Activated CD4-positive, CD25-positive, alpha-beta regulatory T cell treated with anti-CD3 and anti-CD28 coated beads, Interleukin-2, amount 50 U/mL, for 72 hours (primary cell): Measurements from ENCODE around the gene LPCAT3.

ENCODE experiments used
- DNase-seq: peaks from one replicate; pipeline ENCODE4 v3.0.0; 2021

LPCAT3 gene

GRCh38 chr12:6950811-6951540 is 67.3 kb downstream of the LPCAT3 start, which contains the start of gene PTPN6:
Gene PTPN6, plus strand, starts transcription at chr12:6951356. Its CDS starts 157 bp downstream, at chr12:6951513.
- DNase-seq: peak; percentile 51

- DNase-seq: peak; percentile 43
Observed at GRCh38 chr12:6950401-6950801, 67.9 kb downstream of the LPCAT3 start.

GRCh38 chr12:6948873-6949594 is 69.2 kb downstream of the LPCAT3 start:
- DNase-seq: no peak

- no peak for DNase-seq
Observed at GRCh38 chr12:6947615-6948014, 70.7 kb downstream of the LPCAT3 start.

DNA sequence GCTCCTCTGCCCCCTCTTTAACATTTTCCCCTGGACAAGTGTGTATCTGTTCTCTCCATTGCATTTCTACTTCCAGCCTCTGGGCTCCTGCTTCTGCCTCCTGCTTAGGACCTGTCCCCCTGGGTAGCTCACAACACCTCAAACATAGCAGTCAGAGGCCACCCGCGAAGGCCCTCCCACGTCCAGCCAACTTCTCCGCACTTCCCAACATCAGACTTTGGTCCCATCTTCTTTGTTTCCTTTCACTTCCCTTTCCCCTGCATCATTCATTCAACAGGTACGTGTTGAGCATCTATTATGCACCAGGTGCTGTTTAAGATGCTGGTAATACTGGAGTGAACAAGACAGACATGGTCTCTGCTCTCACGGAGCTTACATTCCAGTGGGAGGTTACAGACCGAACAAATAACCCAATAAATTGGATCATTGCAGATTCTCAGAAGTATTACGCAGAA is 71.3 kb downstream of the LPCAT3 start:
- DNase-seq: no peak

DNA sequence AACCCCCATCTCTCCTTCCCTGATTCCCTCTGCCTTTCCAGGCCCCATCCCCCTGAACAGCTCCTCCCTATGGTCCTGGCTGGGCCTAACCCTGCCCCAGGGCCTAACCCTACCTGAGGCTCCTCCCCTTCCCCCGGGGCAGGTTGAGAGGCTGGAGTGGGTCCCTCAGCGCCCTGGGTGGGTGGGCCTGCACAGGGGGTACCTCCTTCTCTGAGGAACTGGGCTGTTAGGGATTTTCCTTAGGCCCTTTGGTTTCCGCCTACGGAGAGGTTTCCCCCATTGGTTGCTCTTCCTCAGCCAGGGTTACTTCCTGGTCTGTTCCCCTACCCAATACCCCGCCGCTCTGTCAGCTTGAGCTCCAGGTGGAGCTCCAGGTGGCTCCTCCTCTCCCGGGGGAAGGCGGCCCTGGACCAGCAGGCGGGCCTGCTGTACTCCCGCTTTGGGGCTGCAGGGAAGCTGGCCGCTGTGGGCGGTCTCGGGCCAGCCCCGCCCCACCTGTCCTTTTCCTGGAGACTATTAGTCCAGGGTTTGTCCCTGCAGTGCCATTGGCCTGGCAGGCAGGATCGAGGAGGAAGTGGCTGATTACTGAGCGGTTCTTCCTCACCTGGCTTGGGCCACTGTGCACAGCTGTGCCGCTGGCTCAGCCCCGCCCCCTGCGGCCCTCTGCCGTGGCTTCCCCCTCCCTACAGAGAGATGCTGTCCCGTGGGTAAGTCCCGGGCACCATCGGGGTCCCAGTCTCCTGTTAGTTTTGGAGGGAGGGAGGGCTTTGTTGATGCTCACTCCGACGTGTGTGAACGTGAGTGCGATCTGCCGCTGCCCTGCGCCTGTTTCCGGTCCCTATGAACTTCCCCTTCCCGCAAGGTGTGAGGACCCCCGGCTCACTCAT is 72.0 kb downstream of the LPCAT3 start:
- DNase-seq: peak; percentile 62

GRCh38 chr12:6945613-6946012 is 72.7 kb downstream of the LPCAT3 start:
- DNase-seq: no peak

DNA sequence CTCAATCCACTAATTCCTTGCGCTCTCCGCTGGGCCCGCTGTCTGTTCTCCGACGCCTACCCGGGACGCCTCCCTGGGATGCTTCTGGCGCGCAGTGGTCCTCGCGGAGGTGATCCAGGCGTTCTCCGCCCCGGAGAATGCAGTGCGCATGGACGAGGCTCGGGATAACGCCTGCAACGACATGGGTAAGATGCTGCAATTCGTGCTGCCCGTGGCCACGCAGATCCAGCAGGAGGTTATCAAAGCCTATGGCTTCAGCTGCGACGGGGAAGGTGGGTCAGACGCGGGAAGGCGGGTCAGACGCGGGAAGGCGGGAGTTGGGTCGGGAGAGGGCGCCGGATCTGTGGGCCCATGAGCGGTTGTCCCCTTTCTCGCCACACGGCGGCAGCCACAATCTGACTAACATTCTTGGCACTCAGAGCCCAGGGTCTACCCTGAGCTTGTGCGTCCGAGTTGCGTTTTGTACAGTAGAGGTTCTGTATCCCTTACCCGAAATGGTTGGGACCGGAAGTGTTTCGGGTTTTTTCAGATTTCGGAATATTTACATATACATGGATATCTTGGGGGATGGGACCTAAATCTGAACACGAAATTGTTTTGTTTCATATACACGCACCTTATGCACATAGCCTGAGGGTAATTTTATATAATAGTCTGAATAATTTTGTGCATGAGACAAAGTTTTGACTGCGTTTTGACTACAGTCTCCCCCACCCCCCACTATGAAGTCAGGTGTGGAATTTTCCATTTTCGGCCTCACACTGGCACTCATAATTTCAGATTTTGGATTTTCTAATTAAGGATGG is 73.7 kb downstream of the LPCAT3 start:
- peak; percentile 86 for DNase-seq

DNA sequence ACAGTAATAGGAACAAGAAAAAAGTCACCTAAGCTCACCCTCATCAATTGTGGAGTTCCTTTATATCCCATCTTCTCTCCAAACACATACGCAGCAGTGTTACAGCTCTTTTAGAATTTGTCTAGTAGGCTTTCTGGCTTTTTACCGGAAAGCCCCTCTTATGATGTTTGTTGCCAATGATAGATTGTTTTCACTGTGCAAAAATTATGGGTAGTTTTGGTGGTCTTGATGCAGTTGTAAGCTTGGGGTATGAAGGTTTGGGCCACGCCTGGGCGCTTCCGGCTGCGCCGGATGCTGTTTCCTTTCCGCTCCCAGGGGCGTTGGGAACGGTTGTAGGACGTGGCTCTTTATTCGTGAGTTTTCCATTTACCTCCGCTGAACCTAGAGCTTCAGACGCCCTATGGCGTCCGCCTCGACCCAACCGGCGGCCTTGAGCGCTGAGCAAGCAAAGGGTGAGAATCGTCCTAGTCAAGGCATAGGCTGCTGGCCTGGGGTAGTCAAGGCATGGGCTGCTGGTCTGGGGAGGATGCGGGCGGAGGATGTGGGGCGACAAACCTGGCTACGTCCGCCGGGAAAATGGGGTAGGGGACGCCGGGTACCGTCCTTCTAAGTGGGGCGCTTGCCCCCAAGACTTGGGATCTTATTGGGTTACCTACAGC is 74.4 kb downstream of the LPCAT3 start, which contains the start of the genes C12orf57 and RNU7-1:
Gene C12orf57 (plus strand): TSS at position 301 of the 659 bp plus-strand sequence. CDS start 100 bp downstream, at position 401.
Gene RNU7-1 (plus strand): TSS at position 95 of the 659 bp plus-strand sequence.
- peak; percentile 79 for DNase-seq

DNA sequence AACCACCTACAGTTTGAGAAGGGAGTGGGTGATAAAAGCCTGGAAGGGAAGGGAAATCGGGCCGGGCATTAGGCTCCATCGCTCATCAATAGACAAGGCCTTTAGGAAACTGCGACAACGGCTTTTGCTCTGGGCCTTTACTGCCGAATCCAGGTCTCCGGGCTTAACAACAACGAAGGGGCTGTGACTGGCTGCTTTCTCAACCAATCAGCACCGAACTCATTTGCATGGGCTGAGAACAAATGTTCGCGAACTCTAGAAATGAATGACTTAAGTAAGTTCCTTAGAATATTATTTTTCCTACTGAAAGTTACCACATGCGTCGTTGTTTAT is 74.9 kb downstream of the LPCAT3 start:
- peak; percentile 65 for DNase-seq

GRCh38 chr12:6942331-6942665 is 76.0 kb downstream of the LPCAT3 start:
- no peak for DNase-seq

DNA sequence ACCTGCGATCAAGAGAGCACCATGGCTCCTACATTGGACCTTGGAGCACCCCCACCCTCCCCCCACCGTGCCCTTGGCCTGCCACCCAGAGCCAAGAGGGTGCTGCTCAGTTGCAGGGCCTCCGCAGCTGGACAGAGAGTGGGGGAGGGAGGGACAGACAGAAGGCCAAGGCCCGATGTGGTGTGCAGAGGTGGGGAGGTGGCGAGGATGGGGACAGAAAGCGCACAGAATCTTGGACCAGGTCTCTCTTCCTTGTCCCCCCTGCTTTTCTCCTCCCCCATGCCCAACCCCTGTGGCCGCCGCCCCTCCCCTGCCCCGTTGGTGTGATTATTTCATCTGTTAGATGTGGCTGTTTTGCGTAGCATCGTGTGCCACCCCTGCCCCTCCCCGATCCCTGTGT is 76.5 kb downstream of the LPCAT3 start:
- no peak for DNase-seq

DNA sequence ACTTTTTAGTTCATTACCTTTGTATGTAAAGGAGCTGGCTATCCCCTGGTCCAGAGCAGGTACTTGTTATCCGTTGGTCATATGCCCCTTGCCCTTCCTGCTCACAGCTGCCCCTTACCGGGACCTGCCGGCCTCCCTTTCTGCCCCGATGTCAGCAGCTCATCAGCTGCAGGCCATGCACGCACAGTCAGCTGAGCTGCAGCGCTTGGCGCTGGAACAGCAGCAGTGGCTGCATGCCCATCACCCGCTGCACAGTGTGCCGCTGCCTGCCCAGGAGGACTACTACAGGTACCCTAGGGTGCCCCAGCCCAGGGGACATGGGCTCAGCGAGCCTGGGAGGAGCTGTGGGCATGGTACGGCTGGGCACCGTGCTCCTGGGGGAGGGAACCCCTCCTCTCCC is 77.0 kb downstream of the LPCAT3 start:
- DNase-seq: no peak

GRCh38 chr12:6939191-6939540 is 79.1 kb downstream of the LPCAT3 start:
- DNase-seq: no peak

- no peak for DNase-seq
Observed at GRCh38 chr12:6938353-6939190, 79.7 kb downstream of the LPCAT3 start.

- peak; percentile 93 for DNase-seq
Observed at GRCh38 chr12:6937481-6938352, 80.6 kb downstream of the LPCAT3 start.

DNA sequence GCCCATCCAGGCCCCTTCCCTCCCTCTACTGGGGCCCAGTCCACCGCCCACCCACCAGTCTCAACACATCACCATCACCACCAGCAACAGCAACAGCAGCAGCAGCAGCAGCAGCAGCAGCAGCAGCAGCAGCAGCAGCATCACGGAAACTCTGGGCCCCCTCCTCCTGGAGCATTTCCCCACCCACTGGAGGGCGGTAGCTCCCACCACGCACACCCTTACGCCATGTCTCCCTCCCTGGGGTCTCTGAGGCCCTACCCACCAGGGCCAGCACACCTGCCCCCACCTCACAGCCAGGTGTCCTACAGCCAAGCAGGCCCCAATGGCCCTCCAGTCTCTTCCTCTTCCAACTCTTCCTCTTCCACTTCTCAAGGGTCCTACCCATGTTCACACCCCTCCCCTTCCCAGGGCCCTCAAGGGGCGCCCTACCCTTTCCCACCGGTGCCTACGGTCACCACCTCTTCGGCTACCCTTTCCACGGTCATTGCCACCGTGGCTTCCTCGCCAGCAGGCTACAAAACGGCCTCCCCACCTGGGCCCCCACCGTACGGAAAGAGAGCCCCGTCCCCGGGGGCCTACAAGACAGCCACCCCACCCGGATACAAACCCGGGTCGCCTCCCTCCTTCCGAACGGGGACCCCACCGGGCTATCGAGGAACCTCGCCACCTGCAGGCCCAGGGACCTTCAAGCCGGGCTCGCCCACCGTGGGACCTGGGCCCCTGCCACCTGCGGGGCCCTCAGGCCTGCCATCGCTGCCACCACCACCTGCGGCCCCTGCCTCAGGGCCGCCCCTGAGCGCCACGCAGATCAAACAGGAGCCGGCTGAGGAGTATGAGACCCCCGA is 81.4 kb downstream of the LPCAT3 start:
- peak; percentile 49 for DNase-seq

GRCh38 chr12:6936194-6936635 is 82.1 kb downstream of the LPCAT3 start:
- no peak for DNase-seq
